ENCODE data around the gene SLC1A2.

GRCh38 chr11:35461917-35462538 lies 42.7 kb upstream of the SLC1A2 start:
- no peak for TF ChIP-seq CTCF (IDR thresholded peaks at IDR 0.05)
- no peak for TF ChIP-seq POLR2A (IDR thresholded peaks at IDR 0.05)
